Activated CD4-positive, alpha-beta T cell treated with anti-CD3 and anti-CD28 coated beads, Interleukin-2, amount 10 ng/mL, durations not matched to agents 24 days and 14 days (primary cell): ENCODE measurements around the gene GFI1. TPM values are rescaled to one million over a fixed set of nuclear protein-coding genes. Genes with fewer than 3 reads are reported as not detected.

Source experiments
- DNase-seq: peaks from one replicate; pipeline ENCODE4 v3.0.0; 2022
- H3K27ac Mint-ChIP-seq: one replicate; pipeline ENCODE4 v1.8.0; 2022; ENCODE audit warnings: mild to moderate bottlenecking, mixed read lengths
- H3K27me3 Mint-ChIP-seq: one replicate; pipeline ENCODE4 v1.8.0; 2022; ENCODE audit warnings: mixed read lengths
- H3K36me3 Mint-ChIP-seq: one replicate; pipeline ENCODE4 v1.8.0; 2022; ENCODE audit warnings: low read depth, mild to moderate bottlenecking, mixed read lengths
- H3K4me1 Mint-ChIP-seq: one replicate; pipeline ENCODE4 v1.8.0; 2021; ENCODE audit warnings: mixed read lengths
- H3K4me3 Mint-ChIP-seq: one replicate; pipeline ENCODE4 v1.8.0; 2022; ENCODE audit warnings: mild to moderate bottlenecking, moderate library complexity, mixed read lengths
- H3K9me3 Mint-ChIP-seq: one replicate; pipeline ENCODE4 v1.8.0; 2021; ENCODE audit warnings: mixed read lengths
- intact Hi-C: fragments of 100-400 bp; cut with micrococcal nuclease; formaldehyde crosslinking; loops from one replicate; pipeline ENCODE4 v1.15.1; 2023
- total RNA-seq: library from RNA; stranded (reverse); gene quantifications from 2 replicates; pipeline ENCODE4 v1.2.3, GENCODE V29; 2022

GFI1 gene
- total RNA-seq, 1 donor from 2014 or later, result 85.1 TPM

DNA sequence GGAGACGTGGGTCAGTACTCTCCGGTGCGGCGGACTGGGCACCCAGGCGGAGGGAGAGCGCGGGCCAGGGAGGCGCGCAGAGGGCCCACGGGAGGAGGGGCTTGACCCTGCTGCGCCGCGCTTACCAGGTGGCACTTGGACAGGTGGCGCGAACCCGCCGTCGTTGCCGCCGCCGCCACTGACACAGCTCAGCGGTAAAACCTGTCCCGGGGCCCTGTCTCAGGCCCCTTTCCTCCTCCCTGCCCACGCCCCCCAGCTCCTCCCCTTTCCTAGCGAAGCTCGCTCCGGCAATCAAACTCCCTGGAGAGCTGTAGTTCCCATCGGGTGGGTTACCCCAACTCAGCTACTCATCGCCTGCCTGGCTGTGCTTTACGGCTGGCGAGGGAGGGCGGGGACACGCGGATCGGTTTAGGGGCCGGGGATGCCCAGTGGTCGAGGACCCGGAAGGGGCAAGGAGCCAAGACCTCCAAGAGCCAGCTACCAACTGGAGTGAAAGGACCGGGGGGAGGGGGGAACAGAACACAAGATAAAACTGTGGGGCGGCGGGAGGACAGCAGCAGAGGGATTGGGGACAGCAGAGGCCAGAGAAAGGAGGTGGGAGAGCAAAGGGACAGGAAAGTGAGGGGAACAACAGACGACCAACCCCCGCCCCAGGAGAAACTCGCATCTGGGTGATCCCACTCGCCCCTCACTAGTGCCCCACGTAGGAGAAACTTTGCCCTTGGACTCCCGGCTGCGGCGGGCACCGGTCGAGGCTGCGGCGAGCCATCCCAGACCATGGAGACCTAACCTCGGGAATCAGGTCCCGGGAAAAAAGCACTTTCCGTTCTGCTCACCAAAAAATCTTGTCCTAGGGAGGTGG is 2.9 kb downstream of the GFI1 start:
- Mint-ChIP-seq H3K4me1 (peaks cover 40% of the 10 kb centered on the region), H3K36me3 (peaks cover 57% of the 10 kb centered on the region), H3K4me3 (peak overlapping the region; percentile 95), H3K27me3 (no peaks in the 10 kb centered on the region), H3K27ac (peak overlapping the region; percentile 89), H3K9me3 (no peaks in the 10 kb centered on the region)
- peak; percentile 89 for DNase-seq
- intact Hi-C loops, result loop anchor here (2.0 to 10.0 kb wide), 2 partner anchors 167 to 979 kb away; partner anchors contain the start of gene CDC7

DNA sequence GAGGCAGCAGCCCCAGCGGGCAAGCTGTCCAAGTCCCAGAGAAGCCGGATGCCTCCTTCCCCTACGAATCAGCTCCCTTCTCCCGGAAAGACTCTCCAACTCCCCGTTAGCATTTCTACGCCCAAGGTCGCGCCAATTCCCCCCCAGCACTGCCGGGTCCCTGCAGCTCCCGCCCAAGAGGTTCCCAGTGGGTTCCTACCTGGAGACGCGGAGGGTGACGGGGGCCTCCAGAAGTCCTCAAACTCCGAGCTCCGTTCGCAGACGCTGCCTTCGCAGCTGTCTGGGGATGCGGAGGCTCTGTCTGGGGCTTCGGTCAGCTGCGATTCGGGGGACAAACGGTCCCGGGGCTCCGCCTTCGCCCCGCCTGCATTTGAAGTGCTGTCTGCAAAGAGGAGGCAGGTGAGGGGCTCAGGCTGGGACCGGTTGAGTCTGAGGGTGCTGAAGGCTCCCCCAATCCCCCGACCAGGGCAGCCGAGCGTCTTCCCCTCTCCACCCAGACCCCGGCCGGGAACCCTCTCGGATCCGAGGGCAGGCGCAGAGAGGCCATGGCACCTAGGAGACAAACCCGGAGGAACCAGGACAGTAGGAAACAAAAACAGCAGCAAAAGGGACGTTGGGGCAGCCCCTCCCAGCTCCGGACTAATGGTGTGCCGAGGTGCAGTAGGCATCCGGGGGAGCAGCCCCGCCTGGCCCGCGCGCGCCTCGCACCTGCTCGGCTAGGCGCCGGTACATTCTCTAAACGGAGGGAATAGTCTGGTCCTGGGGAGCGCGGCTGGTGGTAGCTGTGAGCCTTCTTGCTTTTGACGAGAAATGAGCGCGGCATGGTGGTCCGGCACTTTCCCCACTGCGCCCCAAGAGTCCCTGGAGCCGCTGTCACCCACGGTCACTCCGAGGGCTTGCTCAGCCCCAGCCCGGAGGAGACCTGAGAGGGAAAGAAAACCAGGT is 3.8 kb downstream of the GFI1 start:
- Mint-ChIP-seq H3K36me3 (peaks cover 64% of the 10 kb centered on the region), H3K27me3 (no peaks in the 10 kb centered on the region), H3K9me3 (no peaks in the 10 kb centered on the region), H3K4me3 (peak overlapping the region; percentile 95), H3K4me1 (peaks cover 40% of the 10 kb centered on the region), H3K27ac (peak overlapping the region; percentile 89)
- intact Hi-C loops, result loop anchor here (2.0 to 10.0 kb wide), 2 partner anchors 166 to 978 kb away; partner anchors contain the start of gene CDC7
- DNase-seq, result peak; percentile 82

DNA sequence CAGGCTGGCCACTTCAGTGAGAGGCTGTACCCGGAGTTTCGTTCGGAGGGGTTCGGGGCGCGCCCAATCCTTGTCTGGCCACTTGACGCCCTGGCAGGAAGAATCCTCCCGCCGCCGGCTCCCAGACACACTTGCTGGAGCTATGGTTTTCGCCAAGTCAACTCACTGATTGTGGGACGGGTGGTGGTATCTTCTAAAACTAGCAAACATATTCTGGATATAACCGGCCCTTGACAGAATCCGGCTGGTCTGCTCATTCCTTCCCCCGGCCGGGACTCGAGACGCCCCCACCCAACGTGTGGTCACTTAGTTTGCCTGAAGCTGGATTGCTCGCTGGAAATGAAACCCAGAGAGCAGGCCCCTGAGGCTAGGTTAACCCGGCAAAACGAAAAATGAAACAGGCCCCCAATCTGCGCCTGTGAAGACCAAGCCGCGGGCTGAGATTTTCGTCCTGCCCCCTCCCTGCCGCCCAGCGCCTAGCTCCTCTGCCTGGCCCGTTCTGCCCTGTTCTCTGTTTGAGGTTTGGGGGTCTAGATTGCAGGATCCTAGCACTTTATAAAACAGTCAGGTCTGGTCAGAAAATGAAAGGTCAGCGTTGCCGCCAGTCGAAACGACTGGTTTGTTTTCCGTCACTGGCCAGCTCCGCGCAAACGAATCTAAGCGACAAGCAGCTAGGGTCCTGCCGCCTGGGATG is 4.6 kb downstream of the GFI1 start:
- H3K27me3 Mint-ChIP-seq, result no peaks in the 10 kb centered on the region
- DNase-seq, result peak; percentile 75
- intact Hi-C loops, result loop anchor here (2.0 to 10.0 kb wide), 2 partner anchors 165 to 977 kb away; partner anchors contain the start of gene CDC7
- H3K36me3 Mint-ChIP-seq, result peaks cover 69% of the 10 kb centered on the region
- H3K4me1 Mint-ChIP-seq, result peaks cover 43% of the 10 kb centered on the region
- peak overlapping the region; percentile 89 for H3K27ac Mint-ChIP-seq
- H3K4me3 Mint-ChIP-seq, result peak overlapping the region; percentile 95
- no peaks in the 10 kb centered on the region for H3K9me3 Mint-ChIP-seq

DNA sequence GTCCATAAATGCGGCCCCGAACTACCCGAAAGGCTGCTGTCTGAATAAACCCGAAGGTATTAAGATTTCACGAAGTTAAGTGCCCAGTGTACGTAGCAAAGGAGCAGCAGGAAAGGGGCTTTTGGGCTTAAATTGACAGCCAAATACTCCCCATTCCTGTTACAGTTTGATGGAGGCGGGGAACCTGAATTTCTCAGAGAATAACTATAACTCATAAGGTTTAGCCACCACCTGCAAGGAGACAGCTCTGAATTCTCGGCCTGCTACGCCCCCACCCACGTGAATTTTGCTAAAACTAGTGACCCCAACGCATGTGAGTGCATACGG is 5.2 kb downstream of the GFI1 start:
- Mint-ChIP-seq H3K4me1 (peaks cover 46% of the 10 kb centered on the region), H3K36me3 (peaks cover 75% of the 10 kb centered on the region), H3K9me3 (no peaks in the 10 kb centered on the region), H3K27ac (peak overlapping the region; percentile 89), H3K4me3 (peak overlapping the region; percentile 95), H3K27me3 (no peaks in the 10 kb centered on the region)
- intact Hi-C loops, result loop anchor here (10.0 kb wide), 1 partner anchor 977 kb away; the partner anchor contains the start of gene CDC7
- peak; percentile 59 for DNase-seq

DNA sequence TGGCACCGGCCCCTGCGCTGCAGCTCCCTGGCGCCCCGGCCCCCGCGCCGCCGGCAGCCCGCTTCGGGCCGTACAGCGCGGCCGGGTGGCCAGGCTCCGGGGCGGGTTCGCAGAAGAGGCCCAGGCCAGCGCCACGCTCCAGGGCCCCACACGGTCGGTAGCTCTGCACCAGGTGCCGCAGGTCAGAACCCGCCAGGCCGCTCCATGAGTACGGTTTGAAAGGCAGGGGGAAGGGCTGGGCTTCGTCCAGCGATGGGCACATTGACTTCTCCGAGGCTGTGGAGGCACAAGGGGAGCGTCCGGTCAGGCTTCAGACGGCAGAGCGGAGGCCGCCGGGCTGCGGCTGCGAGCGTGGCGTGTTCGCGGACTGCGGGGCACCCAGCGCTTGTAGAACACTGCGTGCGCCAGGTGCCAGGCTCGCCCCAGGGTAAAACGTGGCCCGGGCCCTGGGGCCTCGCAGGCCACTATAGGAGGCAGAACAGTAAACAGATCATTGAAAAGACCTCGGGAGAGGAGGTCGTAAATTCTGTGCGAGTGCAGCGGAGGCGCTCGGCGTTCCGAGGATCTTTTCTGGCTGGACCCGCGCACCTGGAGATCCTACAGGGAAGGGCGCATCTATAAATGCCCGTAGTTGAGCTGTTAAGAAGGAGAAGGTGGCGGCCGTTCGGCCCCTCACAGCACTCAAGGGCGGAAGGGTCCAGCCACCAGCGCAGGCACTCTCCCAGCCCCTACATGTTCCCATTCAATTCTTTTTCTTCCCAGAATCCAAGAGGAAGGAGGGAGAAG is 5.7 kb downstream of the GFI1 start:
- Mint-ChIP-seq H3K4me3 (peak overlapping the region; percentile 95), H3K27me3 (no peaks in the 10 kb centered on the region), H3K27ac (peak overlapping the region; percentile 70), H3K9me3 (no peaks in the 10 kb centered on the region), H3K4me1 (peaks cover 50% of the 10 kb centered on the region), H3K36me3 (peaks cover 79% of the 10 kb centered on the region)
- intact Hi-C loops, result loop anchor here (10.0 kb wide), 1 partner anchor 976 kb away; the partner anchor contains the start of gene CDC7
- peak; percentile 55 for DNase-seq

DNA sequence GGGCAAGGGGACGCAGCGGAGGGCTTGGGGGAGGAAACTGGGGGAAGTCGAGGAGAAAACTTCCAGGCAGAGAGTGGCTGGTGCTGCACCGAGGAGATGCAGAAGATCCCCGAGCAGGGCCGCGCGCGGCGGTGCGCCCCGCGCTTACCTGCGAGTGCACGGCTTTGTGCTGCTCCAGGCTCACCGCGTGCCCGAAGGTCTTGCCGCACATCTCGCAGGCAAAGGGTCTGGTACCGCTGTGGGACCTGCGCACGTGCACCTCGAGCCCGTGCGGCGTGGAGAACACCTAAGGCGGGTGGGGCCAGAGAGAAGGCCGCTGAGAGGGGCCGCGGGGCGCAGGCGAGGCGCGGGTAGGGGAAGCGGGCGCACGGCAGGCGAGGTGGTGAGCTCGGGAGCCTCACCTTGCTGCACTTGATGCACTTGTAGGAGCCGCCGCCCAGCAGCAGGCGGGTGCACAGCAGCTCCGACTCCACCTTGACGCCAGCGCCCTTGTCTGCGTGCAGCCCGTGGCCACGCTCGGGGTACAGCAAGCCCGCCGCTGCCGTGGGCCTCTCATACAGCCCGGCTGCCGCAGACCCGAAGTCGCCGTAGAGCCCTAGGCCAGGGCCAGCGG is 6.4 kb downstream of the GFI1 start:
- Mint-ChIP-seq H3K4me3 (peak overlapping the region; percentile 90), H3K4me1 (peaks cover 55% of the 10 kb centered on the region), H3K36me3 (peaks cover 85% of the 10 kb centered on the region), H3K27ac (peak overlapping the region; percentile 99), H3K27me3 (no peaks in the 10 kb centered on the region), H3K9me3 (no peaks in the 10 kb centered on the region)
- intact Hi-C loops, result loop anchor here (10.0 kb wide), 1 partner anchor 976 kb away; the partner anchor contains the start of gene CDC7
- DNase-seq, result peak; percentile 54

DNA sequence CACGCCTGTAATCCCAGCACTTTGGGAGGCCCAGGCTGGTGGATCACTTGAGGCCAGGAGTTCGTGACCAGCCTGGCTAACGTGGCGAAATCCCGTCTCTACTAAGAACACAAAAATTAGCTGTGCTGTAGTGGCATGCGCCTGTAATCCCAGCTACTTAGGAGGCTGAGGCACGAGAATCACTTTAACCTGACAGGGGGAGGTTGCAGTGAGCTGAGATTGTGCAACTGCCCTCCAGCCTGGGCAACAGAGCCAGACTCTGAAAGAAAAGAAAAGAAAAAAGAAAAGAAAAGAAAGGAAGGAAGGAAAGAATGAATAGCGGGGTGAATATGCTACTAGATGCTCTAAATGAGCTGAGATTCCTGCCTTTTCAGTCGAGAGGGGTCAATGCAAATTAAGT is 7.1 kb downstream of the GFI1 start:
- peaks cover 63% of the 10 kb centered on the region for H3K4me1 Mint-ChIP-seq

DNA sequence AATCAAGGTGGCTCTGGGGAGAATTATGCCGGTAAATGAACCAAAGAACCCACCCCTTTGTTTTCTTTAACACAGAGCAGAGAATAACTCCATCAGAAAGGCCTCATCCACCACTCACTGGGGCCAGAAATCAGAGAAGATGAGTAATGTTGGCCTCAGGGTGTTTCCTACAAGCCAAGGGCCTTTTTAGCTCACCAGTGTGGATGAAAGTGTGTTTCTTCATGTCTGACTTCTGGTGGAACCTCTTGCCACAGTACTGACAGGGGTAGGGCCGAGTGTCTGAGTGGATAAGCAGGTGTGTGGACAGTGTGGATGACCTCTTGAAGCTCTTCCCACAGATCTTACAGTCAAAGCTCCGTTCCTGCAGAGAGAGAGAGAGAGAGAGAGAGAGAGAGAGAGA is 8.3 kb downstream of the GFI1 start:
- H3K9me3 Mint-ChIP-seq, result no peaks in the 10 kb centered on the region
- peaks cover 69% of the 10 kb centered on the region for H3K4me1 Mint-ChIP-seq
- H3K36me3 Mint-ChIP-seq, result peaks cover 94% of the 10 kb centered on the region
- DNase-seq, result peak; percentile 64
- intact Hi-C loops, result no loop called here
- peak overlapping the region; percentile 90 for H3K4me3 Mint-ChIP-seq
- H3K27ac Mint-ChIP-seq, result peak overlapping the region; percentile 99
- no peaks in the 10 kb centered on the region for H3K27me3 Mint-ChIP-seq

More for the DNA sequence above, 7.1 kb downstream of the GFI1 start:
- Mint-ChIP-seq H3K27me3 (no peaks in the 10 kb centered on the region), H3K4me3 (peak overlapping the region; percentile 90), H3K9me3 (no peaks in the 10 kb centered on the region), H3K36me3 (peaks cover 92% of the 10 kb centered on the region), H3K27ac (peak overlapping the region; percentile 99)
- intact Hi-C loops, result no loop called here
- peak; percentile 47 for DNase-seq

DNA sequence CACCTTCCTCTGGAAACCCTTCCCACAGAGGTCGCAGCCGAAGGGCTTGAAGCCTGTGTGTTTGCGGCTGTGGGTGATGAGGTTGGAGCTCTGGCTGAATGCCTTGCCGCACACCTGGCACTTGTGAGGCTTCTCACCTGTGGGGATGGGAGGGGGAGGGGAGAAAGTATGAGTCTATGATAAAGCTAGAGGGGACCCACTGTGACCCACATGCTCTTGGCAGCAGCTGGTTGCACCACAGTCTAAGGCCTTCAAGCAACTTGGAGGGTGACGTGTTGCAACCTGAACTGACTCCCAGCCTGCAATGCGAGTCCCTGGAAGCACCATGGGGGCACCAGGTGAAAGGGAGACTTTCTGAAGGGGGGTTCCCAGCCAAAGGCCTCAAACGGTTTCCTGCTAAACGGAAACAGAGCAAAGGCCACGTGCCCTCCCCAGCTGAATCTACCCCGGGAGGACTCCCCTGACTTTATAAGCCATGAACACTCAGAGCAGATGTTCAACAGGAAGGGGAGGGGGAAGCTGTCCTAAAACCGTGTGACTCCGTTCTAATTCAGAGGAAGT is 10.6 kb downstream of the GFI1 start:
- Mint-ChIP-seq H3K4me1 (peaks cover 70% of the 10 kb centered on the region), H3K9me3 (peaks cover 2% of the 10 kb centered on the region), H3K36me3 (peaks cover 90% of the 10 kb centered on the region), H3K27ac (peak overlapping the region; percentile 89), H3K27me3 (no peaks in the 10 kb centered on the region), H3K4me3 (peak overlapping the region; percentile 81)
- DNase-seq, result peak; percentile 90
- intact Hi-C loops, result no loop called here

DNA sequence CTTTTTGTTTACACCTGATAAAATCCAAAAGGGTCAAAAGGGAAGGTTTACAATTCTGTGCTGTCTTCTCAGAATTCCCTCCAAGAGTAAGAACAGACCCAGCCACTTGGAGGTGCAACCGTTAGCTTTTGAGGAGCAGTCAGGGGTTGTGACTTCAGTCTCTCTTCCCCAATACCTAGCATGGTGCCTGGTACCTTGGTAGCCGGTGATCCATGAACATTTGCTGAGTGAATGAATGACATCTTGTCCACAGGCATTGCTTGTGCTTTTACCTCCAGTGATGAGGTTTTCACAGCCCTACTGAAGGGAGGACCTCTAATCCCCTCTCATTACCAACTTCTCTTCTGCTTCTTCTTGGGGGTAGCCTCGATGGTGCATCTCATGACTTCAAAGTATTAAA is 11.7 kb downstream of the GFI1 start:
- Mint-ChIP-seq H3K27me3 (no peaks in the 10 kb centered on the region), H3K9me3 (peaks cover 5% of the 10 kb centered on the region), H3K36me3 (peaks cover 90% of the 10 kb centered on the region), H3K4me1 (peaks cover 75% of the 10 kb centered on the region), H3K27ac (peak overlapping the region; percentile 89), H3K4me3 (peak overlapping the region; percentile 48)
- intact Hi-C loops, result loop anchor here (2.0 kb wide), 2 partner anchors 110 to 160 kb away; no protein-coding TSS in a partner anchor
- DNase-seq, result peak; percentile 62

DNA sequence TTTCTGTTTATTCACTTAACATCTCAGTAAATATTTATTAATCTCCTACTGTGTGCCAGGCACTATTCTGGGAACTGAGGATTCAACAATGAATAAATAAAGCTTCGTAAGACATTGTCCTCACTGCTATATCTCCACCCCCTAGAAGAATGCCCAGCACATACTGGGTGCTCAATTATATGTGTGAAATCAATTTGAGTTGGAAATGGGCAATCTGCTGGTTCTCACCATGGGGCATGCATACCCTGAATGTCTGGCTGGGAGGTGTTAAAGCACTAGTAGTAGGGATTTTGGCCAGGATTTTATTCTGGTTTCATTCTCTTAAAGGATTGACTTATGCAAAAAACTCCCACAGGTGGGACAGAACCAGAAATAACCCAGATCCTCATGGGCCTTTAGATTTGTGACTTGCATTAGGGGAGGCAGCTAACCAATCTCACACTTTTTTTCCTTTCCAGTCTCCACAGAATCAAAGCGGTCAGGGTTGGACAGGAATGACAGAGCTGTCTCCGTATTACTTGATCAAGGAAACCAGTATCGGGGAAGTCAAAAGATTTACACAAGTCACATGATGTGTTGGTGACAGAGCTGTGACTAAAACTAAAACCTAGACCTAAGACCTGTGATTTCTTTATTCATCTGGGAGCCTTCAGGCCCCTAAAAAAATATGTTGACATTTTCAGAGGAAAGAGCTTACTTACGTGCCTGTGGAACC is 12.8 kb downstream of the GFI1 start:
- peaks cover 5% of the 10 kb centered on the region for H3K9me3 Mint-ChIP-seq
- DNase-seq, result peak; percentile 80
- peaks cover 67% of the 10 kb centered on the region for H3K4me1 Mint-ChIP-seq
- no peaks in the 10 kb centered on the region for H3K27me3 Mint-ChIP-seq
- intact Hi-C loops, result loop anchor here (1.0 to 5.0 kb wide), 7 partner anchors 12 to 672 kb away; partner anchors contain the start of genes GFI1 and RPL5
- H3K27ac Mint-ChIP-seq, result peak overlapping the region; percentile 89
- H3K4me3 Mint-ChIP-seq, result peak overlapping the region; percentile 48
- peaks cover 85% of the 10 kb centered on the region for H3K36me3 Mint-ChIP-seq
